Heart left ventricle (tissue), 13 donors: ENCODE measurements around the gene KLK1.

Experiments
- CTCF ChIP-seq, 12 donors: fragments of 200-600 bp; sonication (generic) in 4 of 12; IDR thresholded peaks; one replicate each; pipeline versions ENCODE4 v1.5.0 to v1.8.0; 2018 to 2022; ENCODE audit warnings: antibody characterized with exemption in 12 of 12, mild to moderate bottlenecking in 5 of 12
- POLR2A ChIP-seq, 2 donors: fragments of 450-650 bp; IDR thresholded peaks; one replicate each; pipeline ENCODE4 v1.6.1; 2017; ENCODE audit warnings: antibody characterized with exemption in 2 of 2, mild to moderate bottlenecking in 2 of 2, moderate library complexity in 2 of 2
- donor health status: ischemic (EF 13 %, LVEDD 7.1; RV severe dilation, severe dysfunction).
- donor health status: DM: no; HTN: yes; CAD: no.
- donor health status: DM: no; HTN: no; CAD: no.
- donor health status: ischemic (EF 25% LVEDD 6.9; RV normal size, moderate dysfunction).
- donor health status: ischemic (EF 25% LVEDD 5.7; RV mildly dilated, moderate dysfunction).
- donor health status: ischemic (EF 35%, LVEDD 5.7; RV mildly dilated, moderate dysfunction).
- donor health status: nonischemic (EF 11% LVEDD 7.7; RV severe dilation, severe dysfunction).
- donor health status: DM: yes; HTN: yes; CAD: no.
- donor health status: PGD.
- donor health status: ischemic (EF 29% LVEDD 5.4; RV normal size, mild dysfunction).
- donor health status: nonischemic (EF 23%, LVEDD 6.1; RV moderate dilation, normal function).

DNA sequence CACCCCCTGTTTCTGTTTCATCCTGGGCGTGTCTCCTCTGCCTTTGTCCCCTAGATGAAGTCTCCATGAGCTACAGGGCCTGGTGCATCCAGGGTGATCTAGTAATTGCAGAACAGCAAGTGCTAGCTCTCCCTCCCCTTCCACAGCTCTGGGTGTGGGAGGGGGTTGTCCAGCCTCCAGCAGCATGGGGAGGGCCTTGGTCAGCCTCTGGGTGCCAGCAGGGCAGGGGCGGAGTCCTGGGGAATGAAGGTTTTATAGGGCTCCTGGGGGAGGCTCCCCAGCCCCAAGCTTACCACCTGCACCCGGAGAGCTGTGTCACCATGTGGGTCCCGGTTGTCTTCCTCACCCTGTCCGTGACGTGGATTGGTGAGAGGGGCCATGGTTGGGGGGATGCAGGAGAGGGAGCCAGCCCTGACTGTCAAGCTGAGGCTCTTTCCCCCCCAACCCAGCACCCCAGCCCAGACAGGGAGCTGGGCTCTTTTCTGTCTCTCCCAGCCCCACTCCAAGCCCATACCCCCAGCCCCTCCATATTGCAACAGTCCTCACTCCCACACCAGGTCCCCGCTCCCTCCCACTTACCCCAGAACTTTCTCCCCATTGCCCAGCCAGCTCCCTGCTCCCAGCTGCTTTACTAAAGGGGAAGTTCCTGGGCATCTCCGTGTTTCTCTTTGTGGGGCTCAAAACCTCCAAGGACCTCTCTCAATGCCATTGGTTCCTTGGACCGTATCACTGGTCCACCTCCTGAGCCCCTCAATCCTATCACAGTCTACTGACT, 31.2 kb upstream of the KLK1 start, which contains the start of gene KLK3:
- TF ChIP-seq CTCF (IDR thresholded peaks at IDR 0.05) (no peak), POLR2A (IDR thresholded peaks at IDR 0.05) (no peak)
